ENCODE results near the gene LHPP.

The LHPP gene

GRCh38 chr10:124644771-124645415, 183.3 kb downstream of the LHPP start:
- DNase-seq (ENCODE audit: low read depth): no peak

DNA sequence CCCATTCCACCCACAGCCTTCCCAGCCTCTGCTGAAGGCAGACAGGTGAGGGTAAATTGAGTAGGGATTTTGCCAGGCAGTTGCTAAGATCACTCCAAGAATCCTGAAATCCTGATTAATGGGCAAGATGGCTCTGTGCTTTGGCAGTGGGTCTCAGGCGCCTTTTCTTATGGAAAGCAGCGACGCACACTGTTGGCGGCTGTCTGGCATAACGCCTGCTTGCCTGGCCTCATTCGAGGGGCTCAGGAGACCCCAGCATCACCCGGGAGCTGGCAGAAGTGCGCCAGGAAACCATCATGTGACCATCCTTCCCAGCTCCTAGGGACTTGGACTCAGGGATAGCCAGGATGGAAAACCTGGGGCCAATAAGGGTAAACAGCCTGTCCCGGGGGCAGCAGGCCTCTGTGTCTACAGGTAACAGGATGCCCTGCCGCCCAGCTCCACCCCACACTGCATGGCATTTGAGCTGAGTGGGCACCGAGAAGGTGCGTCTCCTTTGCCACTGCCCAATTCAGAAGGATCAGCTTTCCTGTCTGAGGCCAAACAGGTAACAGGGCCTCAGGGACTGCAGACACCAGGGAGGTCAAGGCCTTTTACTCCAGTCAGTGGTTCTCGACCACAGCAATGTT, 184.0 kb downstream of the LHPP start:
- no peak for DNase-seq (ENCODE audit: low read depth)

GRCh38 chr10:124646483-124647352, 185.1 kb downstream of the LHPP start:
- no peak for DNase-seq (ENCODE audit: low read depth)

DNA sequence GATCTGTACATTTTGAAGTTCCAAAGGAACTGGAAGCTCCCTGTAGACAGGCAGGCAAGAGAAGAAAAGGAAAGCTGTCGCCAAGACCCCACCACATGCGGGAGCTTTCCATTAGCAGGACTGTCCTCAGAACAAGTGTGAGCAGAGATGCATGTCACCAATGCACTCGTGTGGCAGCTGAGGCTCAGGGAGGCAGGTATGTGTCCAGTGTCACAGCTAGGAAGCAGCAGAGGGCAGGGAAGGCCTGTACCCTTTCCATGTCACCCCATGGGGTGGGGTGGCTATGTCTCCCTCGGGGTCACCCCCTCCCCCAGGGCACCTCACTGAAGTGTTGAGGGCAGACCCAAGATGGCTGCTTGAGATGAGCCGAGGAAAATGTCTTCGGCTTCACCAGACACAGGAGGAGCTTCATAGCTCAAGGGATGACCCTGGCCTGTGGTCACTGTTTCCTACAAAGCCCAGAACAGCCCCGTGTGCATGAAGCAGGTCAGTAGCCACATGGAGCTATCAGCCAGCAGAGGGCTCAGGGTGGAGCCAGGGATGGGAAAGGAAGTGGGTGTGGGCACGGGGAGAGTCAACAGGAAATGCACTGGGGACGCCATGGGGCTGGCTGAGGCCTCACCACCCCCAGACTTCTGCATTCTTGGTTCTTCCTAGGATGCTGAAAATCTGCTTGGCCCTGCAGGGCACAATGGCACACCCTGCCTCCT, 186.0 kb downstream of the LHPP start:
- no peak for DNase-seq (ENCODE audit: low read depth)

GRCh38 chr10:124648131-124648475, 186.5 kb downstream of the LHPP start:
- DNase-seq (ENCODE audit: low read depth): no peak

GRCh38 chr10:124648738-124649137, 187.1 kb downstream of the LHPP start:
- no peak for DNase-seq (ENCODE audit: low read depth)

GRCh38 chr10:124649214-124649613, 187.6 kb downstream of the LHPP start:
- DNase-seq (ENCODE audit: low read depth): no peak

DNA sequence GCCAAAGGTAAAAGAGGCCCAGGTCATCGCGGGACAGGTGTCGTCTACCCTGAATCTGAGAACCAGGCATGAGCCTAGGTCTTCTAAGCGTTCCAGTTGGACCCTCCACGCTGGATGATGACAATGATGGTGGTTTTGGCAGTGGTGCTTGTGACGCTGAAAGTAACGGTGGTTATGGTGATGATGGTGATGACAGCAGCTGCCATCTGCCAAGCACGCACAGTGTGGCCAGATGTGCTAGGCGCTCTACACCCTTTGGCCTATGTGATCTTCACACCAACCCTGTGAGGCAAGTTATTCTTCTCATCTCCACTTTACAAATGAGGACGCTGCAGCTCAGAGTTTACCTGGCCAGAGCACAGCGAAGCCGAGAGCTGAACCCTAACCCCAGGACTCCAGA, 188.6 kb downstream of the LHPP start:
- no peak for DNase-seq (ENCODE audit: low read depth)

- peak; percentile 55 for DNase-seq (ENCODE audit: low read depth)
Observed at GRCh38 chr10:124650820-124651401, 189.3 kb downstream of the LHPP start.

- no peak for DNase-seq (ENCODE audit: low read depth)
Observed at GRCh38 chr10:124651402-124651891, 189.8 kb downstream of the LHPP start.

- no peak for DNase-seq (ENCODE audit: low read depth)
Observed at GRCh38 chr10:124652200-124652599, 190.6 kb downstream of the LHPP start.

DNA sequence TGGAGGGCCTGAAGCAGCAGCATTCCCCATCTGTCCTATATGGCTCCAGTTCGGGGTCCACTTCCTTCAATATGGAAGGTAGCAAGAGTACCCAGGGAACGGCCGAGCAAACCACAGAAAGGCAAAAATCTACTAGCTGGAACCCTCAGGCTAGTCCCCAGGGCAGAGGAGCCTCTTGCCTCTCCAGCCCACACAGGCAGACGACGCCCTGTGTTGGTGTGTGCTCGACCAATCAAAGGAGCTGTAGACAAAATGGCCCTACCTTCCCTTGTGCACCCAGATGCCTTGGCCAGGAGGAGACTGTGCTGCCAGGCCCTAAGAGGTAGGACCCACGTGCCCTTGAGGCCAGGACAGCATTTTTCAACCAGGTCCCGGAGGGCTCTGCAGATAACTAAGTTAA, 191.1 kb downstream of the LHPP start:
- DNase-seq (ENCODE audit: low read depth): no peak

DNA sequence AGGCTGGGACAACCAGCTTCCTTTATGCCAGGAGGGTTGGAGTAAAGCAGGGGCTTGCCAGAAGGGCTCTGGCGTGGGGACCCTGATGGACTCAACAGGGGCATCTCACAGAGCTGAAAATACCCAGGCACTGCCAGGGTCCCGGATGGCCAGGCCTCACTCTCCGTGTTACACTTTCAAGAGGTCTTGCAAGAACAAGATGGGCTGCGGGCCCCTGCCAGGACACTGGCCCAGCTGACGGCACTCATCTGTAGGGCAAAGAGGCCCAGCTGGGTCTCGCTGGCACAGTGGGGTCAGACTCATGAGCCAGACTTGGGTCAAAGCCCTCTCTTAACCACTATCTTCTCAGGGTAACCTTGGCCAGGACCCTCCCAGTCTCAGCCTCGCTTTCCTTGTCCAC, 191.7 kb downstream of the LHPP start:
- DNase-seq (ENCODE audit: low read depth): no peak

- no peak for DNase-seq (ENCODE audit: low read depth)
Observed at GRCh38 chr10:124653811-124654651, 192.4 kb downstream of the LHPP start.

DNA sequence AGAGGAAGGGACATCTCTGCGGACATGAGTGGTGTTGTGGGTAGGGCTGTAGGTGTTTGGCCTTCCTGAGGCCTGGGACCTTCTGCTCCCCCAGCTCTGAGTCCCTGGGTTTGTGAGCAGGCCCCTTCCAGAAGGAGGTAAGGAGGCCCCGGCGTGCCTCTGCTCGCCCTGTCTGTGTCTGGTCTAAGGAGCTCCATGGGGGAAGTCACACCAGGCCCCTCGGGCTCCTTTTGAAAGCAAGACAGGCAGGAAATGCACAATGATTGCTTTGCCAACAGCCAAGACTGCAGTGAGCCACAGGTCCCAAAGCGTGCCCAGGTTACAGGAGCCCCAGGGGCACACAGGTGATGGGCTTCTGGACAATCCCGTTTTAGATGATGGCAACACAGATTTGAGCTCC, 193.1 kb downstream of the LHPP start:
- DNase-seq (ENCODE audit: low read depth): no peak

- DNase-seq (ENCODE audit: low read depth): no peak
Observed at GRCh38 chr10:124655191-124656112, 193.8 kb downstream of the LHPP start.

DNA sequence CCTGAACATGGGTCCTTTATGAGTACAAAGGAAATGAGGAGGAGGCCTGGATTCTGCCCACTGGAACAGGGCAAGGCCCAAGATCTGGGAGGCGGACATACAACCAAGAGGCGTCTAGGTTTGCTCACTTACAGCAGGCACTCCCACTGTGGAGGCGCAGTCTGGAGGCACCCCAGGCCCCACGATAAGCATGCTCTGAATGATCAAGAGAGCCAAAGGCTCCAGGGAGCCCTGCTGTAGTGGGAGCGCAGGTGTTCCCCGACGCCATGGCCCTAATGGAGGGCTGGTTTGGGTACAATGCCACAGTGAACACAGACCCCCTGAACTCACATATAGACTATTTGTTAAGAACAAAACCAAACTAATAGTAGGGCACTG, 194.5 kb downstream of the LHPP start:
- no peak for DNase-seq (ENCODE audit: low read depth)

DNA sequence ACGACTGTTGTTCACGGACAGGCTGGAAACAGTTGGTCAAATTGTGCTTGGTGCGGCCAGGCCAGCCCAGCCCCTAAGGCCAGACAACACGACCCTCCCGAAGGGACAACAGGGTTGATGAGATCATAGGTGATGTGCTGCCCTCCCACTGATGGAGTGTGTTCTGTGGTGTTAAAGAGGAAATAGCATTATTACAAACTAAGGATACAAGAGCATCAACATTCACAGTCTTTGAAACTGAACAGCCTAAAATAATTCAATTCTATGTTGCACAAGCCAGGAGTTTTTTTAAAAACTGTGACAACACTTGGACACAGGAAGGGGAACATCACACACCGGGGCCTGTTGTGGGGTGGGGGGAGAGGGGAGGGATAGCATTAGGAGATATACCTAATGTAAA, 194.9 kb downstream of the LHPP start:
- DNase-seq (ENCODE audit: low read depth): no peak

DNA sequence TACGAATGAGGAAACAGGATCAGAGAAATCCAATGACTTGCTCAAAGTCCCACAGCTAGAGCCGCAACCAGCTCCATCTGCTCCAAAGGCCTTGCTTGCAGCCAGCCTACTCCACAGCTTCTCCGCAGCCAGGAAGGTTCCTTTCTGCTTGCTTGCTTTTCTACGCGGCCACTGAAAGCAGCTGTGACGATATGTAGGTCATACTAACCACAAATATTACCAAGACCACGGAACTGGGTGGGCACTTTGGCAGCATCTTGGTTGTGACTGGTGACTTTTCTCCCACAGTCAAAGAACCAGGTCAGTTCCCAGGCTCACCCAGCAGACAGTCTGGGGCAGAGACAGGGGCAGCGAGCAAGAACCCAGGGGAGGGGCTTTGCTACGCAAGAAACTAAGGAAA, 196.2 kb downstream of the LHPP start:
- DNase-seq (ENCODE audit: low read depth): no peak

DNA sequence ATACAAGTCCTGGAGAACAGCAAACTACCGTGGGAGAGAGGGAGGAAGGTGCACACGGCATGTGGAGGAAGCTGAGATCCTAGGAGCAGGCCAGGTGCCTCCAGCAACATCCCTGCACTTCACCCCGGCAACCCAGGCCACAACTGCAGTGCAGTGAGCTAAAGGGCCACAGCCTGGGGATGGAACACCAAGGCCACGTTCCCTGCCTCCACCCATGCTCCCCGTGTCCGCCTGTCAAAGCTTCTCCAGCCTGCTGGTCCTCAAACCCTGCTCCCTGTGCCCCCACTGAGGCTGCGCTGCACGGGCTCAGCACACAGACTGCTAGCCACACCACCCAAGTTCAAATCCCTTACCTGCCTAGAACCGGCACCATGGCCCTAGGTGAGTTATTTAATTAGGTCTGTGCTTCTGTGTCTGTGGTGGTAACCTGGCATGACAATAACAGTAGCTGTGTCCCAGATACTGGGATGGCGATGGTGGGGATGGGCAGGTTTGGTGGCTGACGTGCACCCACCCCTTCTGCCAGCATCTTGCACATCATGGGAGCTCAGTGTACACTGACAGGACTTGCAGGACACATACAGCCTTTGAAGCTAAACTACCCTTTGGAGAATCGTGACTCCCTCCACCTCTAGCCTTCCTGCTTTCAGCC, 197.1 kb downstream of the LHPP start:
- DNase-seq (ENCODE audit: low read depth): no peak
